ENCODE results near the gene UNC13A. TPM values are rescaled to one million over a fixed set of nuclear protein-coding genes. Genes with fewer than 3 reads are reported as not detected.

Gene UNC13A
- total RNA-seq, 1 donor from 2014 or later: 1.2 TPM

DNA sequence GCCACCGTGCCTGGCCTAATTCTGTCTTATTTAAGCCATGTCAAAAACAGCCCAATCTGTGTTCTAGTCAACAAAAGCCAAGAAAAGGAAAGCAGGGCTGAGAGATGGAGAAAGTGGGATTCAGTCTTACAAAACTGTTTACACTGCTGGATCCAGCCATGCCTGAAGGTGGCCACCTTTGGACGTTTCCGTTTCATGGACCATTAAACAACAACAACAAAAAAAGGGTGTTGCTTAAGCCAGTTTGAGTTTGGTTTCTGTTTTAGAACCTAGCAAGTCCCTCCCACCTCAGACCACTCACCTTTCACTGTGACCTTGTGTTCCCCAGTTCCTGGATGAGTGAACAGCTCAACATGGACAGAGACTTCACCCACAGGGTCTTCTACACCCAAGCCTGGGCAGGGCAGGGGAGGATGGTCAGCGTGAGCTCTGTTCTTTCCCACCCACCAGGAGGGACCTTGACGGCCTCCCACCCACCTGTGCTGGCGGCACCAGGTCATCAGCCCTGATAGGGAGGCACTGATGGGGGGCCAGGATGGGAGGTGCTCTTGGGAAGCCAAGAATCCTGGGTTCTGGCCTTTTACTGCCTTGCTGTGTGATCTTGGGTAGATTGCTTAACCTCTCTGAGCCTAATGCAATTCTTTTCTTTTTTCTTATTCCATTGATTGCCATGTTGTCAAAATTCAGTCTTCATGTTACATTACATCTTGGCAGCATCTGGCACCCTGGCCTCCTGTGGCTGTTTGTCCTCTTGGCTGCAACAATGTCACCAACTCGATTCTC lies 76.5 kb downstream of the UNC13A start:
- no peak overlapping the region for H3K9ac ChIP-seq (ENCODE audit: low read length)
- no peak overlapping the region for H3K4me3 ChIP-seq (ENCODE audit: insufficient read depth, low read depth, low read length)
- no peak overlapping the region for H3K4me2 ChIP-seq (ENCODE audit: low read length)
- H3K27me3 ChIP-seq (ENCODE audit: insufficient read depth, low read length): no peaks in the 10 kb centered on the region
- FAIRE-seq (no peak), DNase-seq (ENCODE audit: low read depth) (no peak)
- Mint-ChIP-seq H3K9me3 (ENCODE audit: unreplicated experiment) (peaks cover 4% of the 10 kb centered on the region), H3K36me3 (ENCODE audit: low read depth, unreplicated experiment) (no peaks in the 10 kb centered on the region), H3K4me1 (ENCODE audit: low read depth, unreplicated experiment) (no peaks in the 10 kb centered on the region), H3K27ac (ENCODE audit: unreplicated experiment) (no peak overlapping the region), H3K4me3 (ENCODE audit: unreplicated experiment) (no peak overlapping the region), H3K27me3 (ENCODE audit: low read depth, unreplicated experiment) (peaks cover 9% of the 10 kb centered on the region)
- no peaks in the 10 kb centered on the region for H4K20me1 ChIP-seq (ENCODE audit: insufficient read depth, low read length)
- no peaks in the 10 kb centered on the region for H3K79me2 ChIP-seq (ENCODE audit: insufficient read depth, low read length)
- no peaks in the 10 kb centered on the region for H3K4me1 ChIP-seq (ENCODE audit: insufficient read depth, low read length)
- H3K36me3 ChIP-seq (ENCODE audit: insufficient read depth, low read length): no peaks in the 10 kb centered on the region
- H3K27ac ChIP-seq (ENCODE audit: low read depth, low read length): no peak overlapping the region
- H2AFZ ChIP-seq (ENCODE audit: low read depth, low read length): no peak overlapping the region
- no peak for TF ChIP-seq EZH2 (IDR thresholded peaks at IDR 0.05; ENCODE audit: insufficient read depth, low read length)
- TF ChIP-seq, protein P1, sequence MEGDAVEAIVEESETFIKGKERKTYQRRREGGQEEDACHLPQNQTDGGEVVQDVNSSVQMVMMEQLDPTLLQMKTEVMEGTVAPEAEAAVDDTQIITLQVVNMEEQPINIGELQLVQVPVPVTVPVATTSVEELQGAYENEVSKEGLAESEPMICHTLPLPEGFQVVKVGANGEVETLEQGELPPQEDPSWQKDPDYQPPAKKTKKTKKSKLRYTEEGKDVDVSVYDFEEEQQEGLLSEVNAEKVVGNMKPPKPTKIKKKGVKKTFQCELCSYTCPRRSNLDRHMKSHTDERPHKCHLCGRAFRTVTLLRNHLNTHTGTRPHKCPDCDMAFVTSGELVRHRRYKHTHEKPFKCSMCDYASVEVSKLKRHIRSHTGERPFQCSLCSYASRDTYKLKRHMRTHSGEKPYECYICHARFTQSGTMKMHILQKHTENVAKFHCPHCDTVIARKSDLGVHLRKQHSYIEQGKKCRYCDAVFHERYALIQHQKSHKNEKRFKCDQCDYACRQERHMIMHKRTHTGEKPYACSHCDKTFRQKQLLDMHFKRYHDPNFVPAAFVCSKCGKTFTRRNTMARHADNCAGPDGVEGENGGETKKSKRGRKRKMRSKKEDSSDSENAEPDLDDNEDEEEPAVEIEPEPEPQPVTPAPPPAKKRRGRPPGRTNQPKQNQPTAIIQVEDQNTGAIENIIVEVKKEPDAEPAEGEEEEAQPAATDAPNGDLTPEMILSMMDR (IDR thresholded peaks at IDR 0.05; ENCODE audit: insufficient read depth, low read depth, low read length): no peak
- H3K9me3 ChIP-seq (ENCODE audit: insufficient read depth, low read depth, low read length): no peaks in the 10 kb centered on the region

DNA sequence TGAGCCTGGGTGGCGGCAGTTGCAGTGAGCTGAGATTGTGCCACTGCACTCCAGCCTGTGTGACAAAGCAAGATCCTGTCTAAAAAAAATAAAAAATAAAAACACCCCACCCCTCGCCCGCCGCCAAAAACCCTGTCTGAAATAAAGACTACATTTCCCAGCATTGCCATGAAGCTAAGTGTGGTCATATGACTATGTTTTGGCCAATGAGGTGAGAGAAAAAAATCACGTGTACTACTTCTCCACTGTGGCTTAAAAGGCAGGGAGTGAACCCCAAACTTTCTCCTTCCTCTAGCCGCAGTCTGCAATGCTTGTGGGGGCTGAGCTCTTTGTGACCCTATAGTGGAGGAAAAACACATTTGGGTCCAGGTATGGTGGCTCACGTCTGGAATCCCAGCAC lies 77.8 kb downstream of the UNC13A start:
- no peak for DNase-seq (ENCODE audit: low read depth)
- Mint-ChIP-seq H3K27ac (ENCODE audit: unreplicated experiment) (no peak overlapping the region), H3K4me1 (ENCODE audit: low read depth, unreplicated experiment) (no peaks in the 10 kb centered on the region), H3K27me3 (ENCODE audit: low read depth, unreplicated experiment) (peaks cover 9% of the 10 kb centered on the region), H3K4me3 (ENCODE audit: unreplicated experiment) (no peak overlapping the region), H3K36me3 (ENCODE audit: low read depth, unreplicated experiment) (no peaks in the 10 kb centered on the region), H3K9me3 (ENCODE audit: unreplicated experiment) (peaks cover 4% of the 10 kb centered on the region)
- Histone ChIP-seq H4K20me1 (ENCODE audit: insufficient read depth, low read length) (no peaks in the 10 kb centered on the region), H3K9me3 (ENCODE audit: insufficient read depth, low read depth, low read length) (no peaks in the 10 kb centered on the region), H2AFZ (ENCODE audit: low read depth, low read length) (no peak overlapping the region), H3K36me3 (ENCODE audit: insufficient read depth, low read length) (no peaks in the 10 kb centered on the region), H3K4me3 (ENCODE audit: insufficient read depth, low read depth, low read length) (no peak overlapping the region), H3K27ac (ENCODE audit: low read depth, low read length) (no peak overlapping the region), H3K79me2 (ENCODE audit: insufficient read depth, low read length) (no peaks in the 10 kb centered on the region), H3K4me2 (ENCODE audit: low read length) (no peak overlapping the region), H3K4me1 (ENCODE audit: insufficient read depth, low read length) (peaks cover 6% of the 10 kb centered on the region), H3K27me3 (ENCODE audit: insufficient read depth, low read length) (no peaks in the 10 kb centered on the region), H3K9ac (ENCODE audit: low read length) (no peak overlapping the region)
- TF ChIP-seq, protein P1 (IDR thresholded peaks at IDR 0.05; ENCODE audit: insufficient read depth, low read depth, low read length): no peak
- no peak for TF ChIP-seq EZH2 (IDR thresholded peaks at IDR 0.05; ENCODE audit: insufficient read depth, low read length)
- FAIRE-seq: no peak

DNA sequence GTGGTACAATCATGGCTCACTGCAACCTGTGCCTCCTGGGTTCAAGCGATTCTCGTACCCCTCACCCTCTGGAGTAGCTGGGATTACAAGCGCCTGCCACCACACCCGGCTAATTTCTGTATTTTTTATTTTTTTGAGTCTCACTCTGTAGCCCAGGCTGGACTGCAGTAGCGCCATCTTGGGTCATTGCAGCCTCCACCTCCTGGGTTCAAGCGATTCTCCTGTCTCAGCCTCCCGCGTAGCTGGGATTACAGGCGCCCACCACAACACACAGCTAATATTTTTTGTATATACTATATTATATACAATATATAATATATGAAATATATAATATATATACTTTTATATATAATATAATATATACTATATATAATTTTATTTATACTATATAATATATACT lies 80.2 kb downstream of the UNC13A start:
- Histone ChIP-seq H2AFZ (ENCODE audit: low read depth, low read length) (no peak overlapping the region), H4K20me1 (ENCODE audit: insufficient read depth, low read length) (no peaks in the 10 kb centered on the region), H3K9ac (ENCODE audit: low read length) (no peak overlapping the region), H3K4me3 (ENCODE audit: insufficient read depth, low read depth, low read length) (no peak overlapping the region), H3K79me2 (ENCODE audit: insufficient read depth, low read length) (no peaks in the 10 kb centered on the region), H3K36me3 (ENCODE audit: insufficient read depth, low read length) (no peaks in the 10 kb centered on the region), H3K9me3 (ENCODE audit: insufficient read depth, low read depth, low read length) (no peaks in the 10 kb centered on the region), H3K27me3 (ENCODE audit: insufficient read depth, low read length) (peaks cover 3% of the 10 kb centered on the region), H3K4me2 (ENCODE audit: low read length) (no peak overlapping the region), H3K27ac (ENCODE audit: low read depth, low read length) (no peak overlapping the region), H3K4me1 (ENCODE audit: insufficient read depth, low read length) (peaks cover 6% of the 10 kb centered on the region)
- no peak for TF ChIP-seq EZH2 (IDR thresholded peaks at IDR 0.05; ENCODE audit: insufficient read depth, low read length)
- TF ChIP-seq, protein P1 (IDR thresholded peaks at IDR 0.05; ENCODE audit: insufficient read depth, low read depth, low read length): no peak
- FAIRE-seq: no peak
- Mint-ChIP-seq H3K36me3 (ENCODE audit: low read depth, unreplicated experiment) (no peaks in the 10 kb centered on the region), H3K27ac (ENCODE audit: unreplicated experiment) (no peak overlapping the region), H3K27me3 (ENCODE audit: low read depth, unreplicated experiment) (peaks cover 26% of the 10 kb centered on the region), H3K4me3 (ENCODE audit: unreplicated experiment) (no peak overlapping the region), H3K9me3 (ENCODE audit: unreplicated experiment) (peaks cover 4% of the 10 kb centered on the region), H3K4me1 (ENCODE audit: low read depth, unreplicated experiment) (no peaks in the 10 kb centered on the region)
- DNase-seq (ENCODE audit: low read depth): no peak
